GM21619 (cell line): ENCODE data around the gene GSE1.

ENCODE experiments used
- ATAC-seq: cut with Tn5 transposase; IDR thresholded peaks from one replicate; pipeline ENCODE4 v1.9.1; 2021; ENCODE audit not compliant: unreplicated experiment

The GSE1 gene

GRCh38 chr16:85573696-85574641 is 39.2 kb upstream of the GSE1 start:
- ATAC-seq = no peak

- no peak for ATAC-seq
These were observed 38.2 kb upstream of the GSE1 start for GRCh38 chr16:85574672-85575475.

GRCh38 chr16:85575920-85576319 is 37.2 kb upstream of the GSE1 start:
- ATAC-seq = no peak

- ATAC-seq = no peak
These were observed 36.2 kb upstream of the GSE1 start for GRCh38 chr16:85576944-85577343.

- no peak for ATAC-seq
These were observed 35.1 kb upstream of the GSE1 start for GRCh38 chr16:85577899-85578598.

GRCh38 chr16:85578599-85578948 is 34.5 kb upstream of the GSE1 start:
- no peak for ATAC-seq

- no peak for ATAC-seq
These were observed 33.9 kb upstream of the GSE1 start for GRCh38 chr16:85579191-85579590.

- ATAC-seq = no peak
These were observed 33.1 kb upstream of the GSE1 start for GRCh38 chr16:85579923-85580580.

- no peak for ATAC-seq
These were observed 32.4 kb upstream of the GSE1 start for GRCh38 chr16:85580684-85581083.

GRCh38 chr16:85582229-85582991 is 30.7 kb upstream of the GSE1 start:
- no peak for ATAC-seq

GRCh38 chr16:85583491-85584181 is 29.5 kb upstream of the GSE1 start:
- ATAC-seq = no peak

GRCh38 chr16:85584267-85584666 is 28.9 kb upstream of the GSE1 start:
- ATAC-seq = no peak

GRCh38 chr16:85584819-85585282 is 28.3 kb upstream of the GSE1 start:
- no peak for ATAC-seq

GRCh38 chr16:85585711-85586110 is 27.4 kb upstream of the GSE1 start:
- no peak for ATAC-seq

- no peak for ATAC-seq
These were observed 26.6 kb upstream of the GSE1 start for GRCh38 chr16:85586380-85587104.

GRCh38 chr16:85587762-85588556 is 25.2 kb upstream of the GSE1 start:
- no peak for ATAC-seq

GRCh38 chr16:85588562-85589503 is 24.3 kb upstream of the GSE1 start:
- no peak for ATAC-seq
